OCI-LY7 (cell line): ENCODE results near the gene MAP1A.

Experiments
- CTCF ChIP-seq: fragments of 200-600 bp; sonication (generic); conservative IDR thresholded peaks from 2 replicates; pipeline ENCODE4 v1.5.1; 2014; ENCODE audit warnings: mild to moderate bottlenecking, antibody characterized with exemption, low read length, moderate library complexity, mixed read lengths
- EZH2phosphoT487 ChIP-seq: fragments of 200-600 bp; sonication (generic); IDR thresholded peaks from 2 replicates; pipeline ENCODE4 v1.6.1; 2018; ENCODE audit warnings: low read depth, borderline replicate concordance, mild to moderate bottlenecking, mixed run types, antibody characterized with exemption, low read length, moderate library complexity, mixed read lengths

- TF ChIP-seq CTCF: no peak
- no peak for TF ChIP-seq EZH2phosphoT487
These were observed 23.5 kb upstream of the MAP1A start for GRCh38 chr15:43493703-43494472.
